NCI-H2171 treated with DMSO at 0.1 percent for 48 hours (cell line): ENCODE data around the gene MRGPRG.

Experiments
- DNase-seq: peaks from one replicate; lab custom pipeline; 2025; lab: John Stamatoyannopoulos, UW

The MRGPRG gene

GRCh38 chr11:3195251-3196160 lies 23.1 kb downstream of the MRGPRG start:
- no peak for DNase-seq

- no peak for DNase-seq
Measured at GRCh38 chr11:3194016-3194816, 24.4 kb downstream of the MRGPRG start.

GRCh38 chr11:3193373-3194015 lies 25.1 kb downstream of the MRGPRG start:
- DNase-seq = no peak

- no peak for DNase-seq
Measured at GRCh38 chr11:3192511-3193372, 25.9 kb downstream of the MRGPRG start.

- no peak for DNase-seq
Measured at GRCh38 chr11:3191586-3192324, 26.9 kb downstream of the MRGPRG start.

- DNase-seq = no peak
Measured at GRCh38 chr11:3190600-3190999, 28.0 kb downstream of the MRGPRG start.

- no peak for DNase-seq
Measured at GRCh38 chr11:3189886-3190583, 28.6 kb downstream of the MRGPRG start.

GRCh38 chr11:3189196-3189843 lies 29.3 kb downstream of the MRGPRG start:
- DNase-seq = no peak

GRCh38 chr11:3188496-3189195 lies 30.0 kb downstream of the MRGPRG start:
- no peak for DNase-seq

- DNase-seq = no peak
Measured at GRCh38 chr11:3186166-3186953, 32.3 kb downstream of the MRGPRG start.

- no peak for DNase-seq
Measured at GRCh38 chr11:3184732-3185347, 33.8 kb downstream of the MRGPRG start.

GRCh38 chr11:3183523-3183922 lies 35.1 kb downstream of the MRGPRG start:
- DNase-seq = no peak

- DNase-seq = no peak
Measured at GRCh38 chr11:3182462-3182852, 36.2 kb downstream of the MRGPRG start.

- no peak for DNase-seq
Measured at GRCh38 chr11:3181725-3182461, 36.7 kb downstream of the MRGPRG start.

- no peak for DNase-seq
Measured at GRCh38 chr11:3180869-3181268, 37.7 kb downstream of the MRGPRG start.

GRCh38 chr11:3178349-3178748 lies 40.3 kb downstream of the MRGPRG start:
- DNase-seq = no peak

GRCh38 chr11:3177931-3178330 lies 40.7 kb downstream of the MRGPRG start:
- DNase-seq = no peak
